ENCODE measurements around the gene CRYL1. TPM values are rescaled to one million over a fixed set of nuclear protein-coding genes. Genes with fewer than 3 reads are reported as not detected.
A peak's percentile ranks its signal among the peaks of the same experiment; 100 is the strongest.

Gene CRYL1
- total and polyA plus RNA-seq, 2 of the 8 experiments (the other 6 are each of a cell fraction or from before 2014, with no cell fraction given) = 1.9 to 6.4 TPM

DNA sequence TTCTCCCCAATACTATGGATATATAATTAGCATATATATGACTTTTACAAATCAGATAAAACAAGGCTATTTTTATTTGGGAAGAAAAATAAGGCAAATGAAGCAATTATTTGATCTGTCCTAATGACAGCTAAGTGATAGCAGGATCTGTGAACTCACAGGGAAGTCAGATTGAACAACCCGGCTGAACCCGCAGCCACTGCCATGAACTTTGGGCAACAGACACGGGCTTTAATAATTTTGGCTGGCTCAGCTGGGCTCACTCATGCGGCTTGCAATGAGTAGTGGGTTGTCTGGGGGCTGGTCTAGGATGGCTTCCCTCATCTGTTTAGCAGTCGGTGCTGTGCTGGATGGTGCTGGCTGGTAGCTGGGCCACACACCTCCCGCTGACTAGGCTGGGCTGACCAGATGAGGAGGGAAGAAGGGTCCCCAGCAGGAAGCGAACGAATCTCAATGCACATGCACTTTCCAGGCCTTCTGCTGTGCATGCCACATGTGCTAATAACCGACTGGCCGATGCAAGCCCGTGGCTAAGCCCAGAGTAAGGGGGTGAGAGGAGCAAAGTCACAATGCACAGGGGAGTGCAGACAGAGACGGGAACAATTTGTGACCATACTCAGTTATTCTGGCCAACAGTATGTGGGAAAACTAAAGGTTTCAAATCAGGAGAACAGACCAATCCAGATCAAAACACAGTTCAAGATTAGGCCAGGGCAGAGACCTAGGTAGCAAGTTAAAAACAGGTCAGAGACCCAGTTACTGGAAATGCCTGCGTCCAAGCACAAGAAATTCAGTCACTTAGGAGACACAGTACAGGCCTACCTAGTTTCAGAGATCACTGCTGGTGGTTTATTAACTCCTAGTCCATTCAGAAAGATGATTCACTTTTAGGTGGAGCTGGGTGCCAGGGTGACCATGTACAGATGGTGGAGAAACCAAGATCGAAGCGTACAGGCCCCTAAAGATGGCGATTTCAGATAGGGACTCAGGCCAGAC, 22.3 kb downstream of the CRYL1 start:
- Histone ChIP-seq H3K14ac (ENCODE audit: insufficient read length) (no peak overlapping the region), H2BK12ac (ENCODE audit: low read depth, low read length) (no peak overlapping the region), H2BK120ac (replicated peaks; ENCODE audit: low read depth, low read length) (no peak overlapping the region), H4K5ac (ENCODE audit: insufficient read length, low read depth, low read length) (no peak overlapping the region), H2BK5ac (ENCODE audit: low read depth, low read length) (no peak overlapping the region), H3K79me2 (ENCODE audit: control insufficient read depth in 1 of 2, insufficient read depth in 2 of 2, low read length in 2 of 2) (no peaks in the 10 kb centered on the region), H3K18ac (ENCODE audit: extremely low read depth, low read length) (no peak overlapping the region), H3K79me1 (ENCODE audit: low read depth, low read length) (no peaks in the 10 kb centered on the region), H3K4me2 (ENCODE audit: insufficient read depth in 1 of 2, low read depth in 2 of 2, low read length in 2 of 2) (no peak overlapping the region), H3K23me2 (ENCODE audit: low read depth, low read length) (no peaks in the 10 kb centered on the region), H3K9ac (replicated peaks in 1 of 4; ENCODE audit: extremely low read depth in 1 of 4, low read depth in 3 of 4, low read length in 3 of 4) (no peak overlapping the region), H3K9me3 (ENCODE audit: insufficient read depth in 2 of 2, low read depth in 1 of 2, low read length in 1 of 2) (0 out of 4 replicates have a peak, but pooled peaks cover 0 to 8% of the 10 kb centered on the region in 2 experiments), H3K4me3 (ENCODE audit: extremely low read depth in 1 of 4, insufficient read depth in 2 of 4, low read depth in 3 of 4, low read length in 4 of 4) (no peak overlapping the region), H3K56ac (replicated peaks; ENCODE audit: insufficient read length, low read depth, low read length) (no peak overlapping the region), H3K4me1 (replicated peaks in 1 of 4; ENCODE audit: control insufficient read depth in 3 of 4, insufficient read depth in 4 of 4, low read length in 3 of 4) (peaks cover 0 to 4% (median 3%) of the 10 kb centered on the region in 4 experiments; a peak in 4 of 7 replicates), H4K20me1 (replicated peaks in 1 of 2; ENCODE audit: control insufficient read depth in 1 of 2, insufficient read depth in 2 of 2, low read length in 2 of 2) (no peaks in the 10 kb centered on the region), H3K27ac (ENCODE audit: low read depth, low read length) (no peak overlapping the region), H3K4ac (replicated peaks; ENCODE audit: insufficient read length, low read depth, low read length) (no peak overlapping the region), H3K23ac (ENCODE audit: insufficient read length) (no peak overlapping the region), H2AK5ac (ENCODE audit: low read depth, low read length) (no peak overlapping the region), H2BK15ac (ENCODE audit: low read length) (no peak overlapping the region), H4K8ac (ENCODE audit: extremely low read depth, insufficient read depth, low read length) (no peak overlapping the region; the same call in 1 of the 2 replicates), H3K36me3 (ENCODE audit: control insufficient read depth in 2 of 4, insufficient read depth in 4 of 4, low read length in 3 of 4) (no peaks in the 10 kb centered on the region), H4K91ac (replicated peaks; ENCODE audit: insufficient read length, low read length) (no peak overlapping the region), H2BK20ac (ENCODE audit: low read length) (no peak overlapping the region), H3K27me3 (replicated peaks in 1 of 4; ENCODE audit: control insufficient read depth in 3 of 4, extremely low read depth in 1 of 4, insufficient read depth in 3 of 4, low read length in 3 of 4) (no peaks in the 10 kb centered on the region), H2AFZ (ENCODE audit: low read length) (0 out of 2 replicates have a peak overlapping the region, but pooled peaks have one; percentile 17)
- WGBS, 2 experiments (ENCODE audit: extremely low coverage in 1 of 2, insufficient coverage in 1 of 2, insufficient read length in 1 of 2, insufficient replicate concordance in 2 of 2, low coverage in 1 of 2, low lambda C conversion rate in 2 of 2, missing lambda C conversion rate in 1 of 2) = 85% methylated on average over 16 of the region's 16 CpGs; no CpG with 5 or more reads in 1 of the 2 experiments
- ChIA-PET CTCF (ENCODE audit: partially characterized antibody) (interaction anchor here (0.6 to 1.0 kb wide), 3 partner anchors 8 to 11 kb away, joined by 3 read pairs; no protein-coding TSS in a partner anchor), POLR2A (ENCODE audit: partially characterized antibody) (no interaction called here)
- DNase-seq (ENCODE audit: low read depth in 1 of 2, low spot score in 2 of 2) (no peak), FAIRE-seq (no peak)
- no peak for TF ChIP-seq JUN (IDR thresholded peaks at IDR 0.05; ENCODE audit: low read depth, low read length)
- no peak for TF ChIP-seq SUZ12 (IDR thresholded peaks at IDR 0.05; ENCODE audit: low read length)
- no peak for TF ChIP-seq KDM1A (IDR thresholded peaks at IDR 0.05; ENCODE audit: borderline replicate concordance, low read length)
- no peak for TF ChIP-seq RAD21 (IDR thresholded peaks at IDR 0.05 in 1 of 2, conservative IDR thresholded peaks at IDR 0.05 in 1 of 2; ENCODE audit: low read depth in 2 of 2, low read length in 2 of 2)
- TF ChIP-seq CREB1 (IDR thresholded peaks at IDR 0.05) = no peak
- no peak for TF ChIP-seq RXRA (IDR thresholded peaks at IDR 0.05; ENCODE audit: insufficient read depth, low read depth, low read length)
- no peak for TF ChIP-seq PHF8 (conservative IDR thresholded peaks at IDR 0.05; ENCODE audit: low read depth, low read length)
- no peak for TF ChIP-seq EP300 (IDR thresholded peaks at IDR 0.05; ENCODE audit: borderline replicate concordance in 1 of 2, low read depth in 2 of 2, low read length in 2 of 2)
